GM18517 (cell line): ENCODE measurements around the gene SH3BGRL3.
A peak's percentile ranks its signal among the peaks of the same experiment; 100 is the strongest.
"Not testable (repeated sequence)": the region's sequence is repeated elsewhere in the genome, so short reads cannot be mapped to it uniquely, and the experiment has no call there.

Experiments used
- ATAC-seq: cut with Tn5 transposase; IDR thresholded peaks from one replicate; pipeline ENCODE4 v1.9.1; 2021; ENCODE audit warnings: mild to moderate bottlenecking, moderate library complexity; ENCODE audit not compliant: unreplicated experiment

Gene SH3BGRL3

GRCh38 chr1:26279456-26280332 lies at the start of gene SH3BGRL3:
TSS of gene SH3BGRL3 (plus strand) at chr1:26280086. CDS start at chr1:26280156, 70 bp downstream.
- ATAC-seq, result peak; percentile 50

GRCh38 chr1:26230682-26231081 lies 49.2 kb upstream of the SH3BGRL3 start:
- not testable (repeated sequence) for ATAC-seq

GRCh38 chr1:26233903-26234643 lies 45.8 kb upstream of the SH3BGRL3 start, which contains the start of gene CEP85:
TSS of gene CEP85 (plus strand) at chr1:26234200. CDS start at chr1:26239784, 5,584 bp downstream.
- ATAC-seq, result peak; percentile 85

GRCh38 chr1:26234644-26235370 lies 45.1 kb upstream of the SH3BGRL3 start:
- ATAC-seq, result no peak

- ATAC-seq, result no peak
These were observed 42.5 kb upstream of the SH3BGRL3 start for GRCh38 chr1:26237230-26237966.

- no peak for ATAC-seq
These were observed 40.0 kb upstream of the SH3BGRL3 start for GRCh38 chr1:26239936-26240335.

GRCh38 chr1:26252718-26253117 lies 27.2 kb upstream of the SH3BGRL3 start:
- no peak for ATAC-seq

- ATAC-seq, result no peak
These were observed 25.5 kb upstream of the SH3BGRL3 start for GRCh38 chr1:26254404-26254803.

GRCh38 chr1:26257222-26257621 lies 22.7 kb upstream of the SH3BGRL3 start:
- no peak for ATAC-seq

GRCh38 chr1:26259005-26259404 lies 20.9 kb upstream of the SH3BGRL3 start:
- ATAC-seq, result no peak

- no peak for ATAC-seq
These were observed 20.3 kb upstream of the SH3BGRL3 start for GRCh38 chr1:26259578-26259977.

- ATAC-seq, result no peak
These were observed 16.7 kb upstream of the SH3BGRL3 start for GRCh38 chr1:26263212-26263611.

GRCh38 chr1:26265405-26265804 lies 14.5 kb upstream of the SH3BGRL3 start:
- ATAC-seq, result no peak

- no peak for ATAC-seq
These were observed 11.3 kb upstream of the SH3BGRL3 start for GRCh38 chr1:26268290-26269197.

- no peak for ATAC-seq
These were observed 10.7 kb upstream of the SH3BGRL3 start for GRCh38 chr1:26269198-26269550.

- ATAC-seq, result no peak
These were observed 5.0 kb upstream of the SH3BGRL3 start for GRCh38 chr1:26274801-26275425.

GRCh38 chr1:26275580-26276431 lies 4.1 kb upstream of the SH3BGRL3 start:
- peak; percentile 40 for ATAC-seq

GRCh38 chr1:26276432-26276838 lies 3.5 kb upstream of the SH3BGRL3 start:
- no peak for ATAC-seq
